ENCODE results near the gene FRS3. TPM values are rescaled to one million over a fixed set of nuclear protein-coding genes. Genes with fewer than 3 reads are reported as not detected.

Gene FRS3
- total RNA-seq, 1 donor from 2014 or later: 5.3 TPM

DNA sequence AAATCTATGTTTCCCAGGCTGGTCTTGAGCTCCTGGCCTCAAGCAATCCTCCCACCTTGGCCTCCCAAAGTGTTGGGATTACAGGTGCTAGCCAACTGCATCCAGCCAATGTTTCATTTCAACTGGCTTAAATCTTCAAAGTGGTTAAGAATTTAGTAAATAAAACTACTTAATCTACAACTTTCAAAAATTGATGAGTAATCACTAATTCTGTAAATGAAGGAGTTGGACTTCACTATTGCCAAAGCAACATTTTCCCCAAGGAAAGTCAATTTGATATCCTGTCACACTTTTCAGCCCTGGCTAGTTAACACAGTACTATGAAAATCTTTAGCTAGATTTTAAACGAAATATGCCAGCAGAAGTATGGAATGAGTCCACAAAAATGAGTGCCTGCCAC, 11.6 kb upstream of the FRS3 start:
- TF ChIP-seq, protein P1, sequence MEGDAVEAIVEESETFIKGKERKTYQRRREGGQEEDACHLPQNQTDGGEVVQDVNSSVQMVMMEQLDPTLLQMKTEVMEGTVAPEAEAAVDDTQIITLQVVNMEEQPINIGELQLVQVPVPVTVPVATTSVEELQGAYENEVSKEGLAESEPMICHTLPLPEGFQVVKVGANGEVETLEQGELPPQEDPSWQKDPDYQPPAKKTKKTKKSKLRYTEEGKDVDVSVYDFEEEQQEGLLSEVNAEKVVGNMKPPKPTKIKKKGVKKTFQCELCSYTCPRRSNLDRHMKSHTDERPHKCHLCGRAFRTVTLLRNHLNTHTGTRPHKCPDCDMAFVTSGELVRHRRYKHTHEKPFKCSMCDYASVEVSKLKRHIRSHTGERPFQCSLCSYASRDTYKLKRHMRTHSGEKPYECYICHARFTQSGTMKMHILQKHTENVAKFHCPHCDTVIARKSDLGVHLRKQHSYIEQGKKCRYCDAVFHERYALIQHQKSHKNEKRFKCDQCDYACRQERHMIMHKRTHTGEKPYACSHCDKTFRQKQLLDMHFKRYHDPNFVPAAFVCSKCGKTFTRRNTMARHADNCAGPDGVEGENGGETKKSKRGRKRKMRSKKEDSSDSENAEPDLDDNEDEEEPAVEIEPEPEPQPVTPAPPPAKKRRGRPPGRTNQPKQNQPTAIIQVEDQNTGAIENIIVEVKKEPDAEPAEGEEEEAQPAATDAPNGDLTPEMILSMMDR (IDR thresholded peaks at IDR 0.05; ENCODE audit: borderline replicate concordance): no peak
- H3K4me1 ChIP-seq: peaks cover 88% of the 10 kb centered on the region
- H3K36me3 ChIP-seq: peaks cover 53% of the 10 kb centered on the region
- H3K27me3 ChIP-seq (ENCODE audit: low read depth): no peaks in the 10 kb centered on the region
- no peak for DNase-seq
- intact Hi-C loops (cut with micrococcal nuclease): loop anchor here (10.0 kb wide), 1 partner anchor 133 kb away; the partner anchor contains the start of genes BYSL and MED20
- no peaks in the 10 kb centered on the region for H3K9me3 ChIP-seq (replicated peaks)
- H3K4me3 ChIP-seq: no peak overlapping the region
- H3K27ac ChIP-seq (replicated peaks): peak overlapping the region; percentile 78

DNA sequence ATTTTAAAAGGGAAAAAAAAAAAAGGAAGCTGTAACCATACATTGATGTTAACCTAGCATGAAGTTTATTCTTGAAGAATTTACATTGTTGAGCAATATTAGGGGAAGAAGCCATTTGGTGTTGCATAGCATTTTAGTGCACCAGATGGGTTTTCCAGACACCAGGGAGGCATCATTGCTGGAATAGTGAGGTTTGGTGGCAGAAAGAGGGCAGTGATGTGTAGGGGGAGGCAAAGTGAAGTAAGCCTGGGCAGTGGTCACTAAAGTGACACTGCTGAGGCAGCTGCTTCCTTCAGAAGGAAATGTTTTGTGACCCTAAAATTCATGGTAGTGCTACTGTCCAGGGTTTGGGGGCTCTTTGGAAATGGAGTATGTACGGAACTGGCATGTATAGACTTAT, 10.3 kb upstream of the FRS3 start:
- Histone ChIP-seq H3K9me3 (replicated peaks) (no peaks in the 10 kb centered on the region), H3K27me3 (ENCODE audit: low read depth) (no peaks in the 10 kb centered on the region), H3K4me1 (peaks cover 95% of the 10 kb centered on the region), H3K4me3 (no peak overlapping the region), H3K27ac (replicated peaks) (no peak overlapping the region), H3K36me3 (peaks cover 43% of the 10 kb centered on the region)
- TF ChIP-seq, protein P1 (IDR thresholded peaks at IDR 0.05; ENCODE audit: borderline replicate concordance): no peak
- intact Hi-C loops (cut with micrococcal nuclease): loop anchor here (10.0 kb wide), 1 partner anchor 135 kb away; the partner anchor contains the start of genes BYSL and MED20
- DNase-seq: no peak

DNA sequence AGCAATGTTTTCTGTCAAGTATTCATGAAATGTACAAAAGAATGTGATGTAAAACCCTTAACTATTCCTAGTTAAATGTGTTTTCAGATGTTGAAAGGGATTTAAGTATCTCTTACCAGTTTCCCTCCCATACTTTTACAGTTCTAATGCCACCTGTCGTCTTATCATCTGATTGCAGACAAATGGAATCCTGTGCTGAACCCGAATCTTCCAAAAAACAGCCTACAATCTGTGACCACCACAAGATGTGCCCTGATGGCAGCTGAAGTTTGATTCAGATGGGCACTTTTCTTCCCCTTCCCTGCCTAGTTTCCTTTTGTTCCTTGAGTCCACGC, 9.7 kb upstream of the FRS3 start:
- no peak overlapping the region for H3K4me3 ChIP-seq
- intact Hi-C loops (cut with micrococcal nuclease): loop anchor here (10.0 kb wide), 1 partner anchor 255 kb away; no protein-coding TSS in a partner anchor
- peaks cover 95% of the 10 kb centered on the region for H3K4me1 ChIP-seq
- H3K27ac ChIP-seq (replicated peaks): peak overlapping the region; percentile 95
- H3K36me3 ChIP-seq: peaks cover 41% of the 10 kb centered on the region
- no peaks in the 10 kb centered on the region for H3K27me3 ChIP-seq (ENCODE audit: low read depth)
- H3K9me3 ChIP-seq (replicated peaks): no peaks in the 10 kb centered on the region
- TF ChIP-seq, protein P1 (IDR thresholded peaks at IDR 0.05; ENCODE audit: borderline replicate concordance): no peak
- DNase-seq: no peak

DNA sequence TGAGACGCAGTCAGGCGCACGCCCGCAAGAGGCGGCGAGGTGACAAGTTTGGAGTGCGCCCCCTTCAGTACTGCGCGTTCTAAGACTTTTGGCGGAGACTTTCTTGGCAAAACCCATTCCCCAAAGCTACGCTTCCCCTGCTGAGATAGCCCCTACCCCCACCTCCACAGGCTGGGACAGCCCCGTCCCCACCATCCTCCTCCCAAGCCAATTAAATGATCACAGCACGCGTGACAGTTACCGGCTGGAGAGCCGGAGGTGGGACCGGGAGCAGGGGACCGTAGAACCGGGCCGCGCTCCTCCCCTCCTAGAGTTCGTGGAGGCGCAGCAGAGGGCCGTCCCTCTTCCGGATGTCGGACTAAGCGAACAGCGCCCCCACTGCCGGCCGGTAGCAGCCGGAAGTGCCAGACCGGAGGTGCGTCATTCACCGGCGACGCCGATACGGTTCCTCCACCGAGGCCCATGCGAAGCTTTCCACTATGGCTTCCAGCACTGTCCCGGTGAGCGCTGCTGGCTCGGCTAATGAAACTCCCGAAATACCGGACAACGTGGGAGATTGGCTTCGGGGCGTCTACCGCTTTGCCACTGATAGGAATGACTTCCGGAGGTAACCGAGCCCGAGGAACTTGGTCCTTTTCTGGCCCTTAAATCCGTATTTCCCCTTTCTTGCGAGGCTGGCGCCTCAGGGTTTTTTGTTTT, 7.7 kb upstream of the FRS3 start, which contains the start of gene TOMM6:
Gene TOMM6 (plus strand): TSS at position 476 of the 699 bp plus-strand sequence. CDS start 4 bp downstream, at position 480.
- H3K27ac ChIP-seq (replicated peaks): peak within 1 kb of the TSS; percentile 95
- DNase-seq: peak; percentile 95
- no peaks in the 10 kb centered on the region for H3K27me3 ChIP-seq (ENCODE audit: low read depth)
- peaks cover 94% of the 10 kb centered on the region for H3K4me1 ChIP-seq
- TF ChIP-seq, protein P1 (IDR thresholded peaks at IDR 0.05; ENCODE audit: borderline replicate concordance): peak; percentile 94
- no peaks in the 10 kb centered on the region for H3K9me3 ChIP-seq (replicated peaks)
- H3K36me3 ChIP-seq: peaks cover 42% of the 10 kb centered on the region
- H3K4me3 ChIP-seq: peak within 1 kb of the TSS; percentile 90
- intact Hi-C loops (cut with micrococcal nuclease): loop anchor here (10.0 kb wide), 1 partner anchor 257 kb away; no protein-coding TSS in a partner anchor

DNA sequence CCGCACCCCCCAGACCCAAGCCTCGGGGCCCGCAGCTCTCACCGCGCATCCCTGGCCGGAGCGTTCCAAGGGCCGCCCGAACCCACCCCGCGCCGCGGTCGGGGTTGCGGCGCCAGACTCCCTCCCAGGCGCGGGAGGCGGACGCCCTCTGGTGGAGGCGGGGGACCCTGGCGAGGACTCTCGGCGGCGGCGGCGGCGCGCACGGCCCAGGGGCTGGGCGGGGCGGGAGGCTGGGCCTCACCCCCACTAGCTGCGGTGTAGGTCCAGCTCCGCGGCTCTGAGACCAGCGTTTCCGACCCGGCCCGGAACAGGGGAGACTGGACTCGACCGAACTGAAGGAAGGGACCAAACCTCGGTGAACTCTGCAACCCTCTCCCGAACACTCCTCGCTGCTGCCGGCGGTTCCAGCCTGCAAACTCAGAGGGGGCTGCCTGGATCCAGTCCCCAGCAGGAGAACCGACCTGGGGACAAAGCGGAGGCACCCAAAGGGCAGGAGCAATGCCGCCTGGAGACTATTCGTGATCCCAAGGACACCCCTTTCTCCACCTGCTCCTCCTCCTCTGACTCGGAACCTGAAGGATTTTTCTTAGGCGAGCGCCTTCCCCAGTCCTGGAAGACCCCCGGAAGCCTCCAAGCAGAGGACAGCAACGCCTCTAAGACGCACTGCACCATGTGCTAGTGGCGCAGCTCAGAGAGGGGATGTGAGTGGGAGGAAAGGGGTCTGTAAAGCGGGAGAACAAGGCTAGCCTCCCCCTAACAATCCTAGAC, 6.9 kb upstream of the FRS3 start:
- Histone ChIP-seq H3K27ac (replicated peaks) (peak overlapping the region; percentile 95), H3K4me1 (peaks cover 93% of the 10 kb centered on the region), H3K36me3 (peaks cover 36% of the 10 kb centered on the region), H3K27me3 (ENCODE audit: low read depth) (no peaks in the 10 kb centered on the region), H3K4me3 (peak overlapping the region; percentile 90), H3K9me3 (replicated peaks) (no peaks in the 10 kb centered on the region)
- TF ChIP-seq, protein P1 (IDR thresholded peaks at IDR 0.05; ENCODE audit: borderline replicate concordance): peak; percentile 90
- intact Hi-C loops (cut with micrococcal nuclease): loop anchor here (10.0 kb wide), 1 partner anchor 258 kb away; no protein-coding TSS in a partner anchor
- DNase-seq: peak; percentile 92

All from left ventricle myocardium inferior (tissue), 1 donor.